Suppressor macrophage treated with lipopolysaccharide for 4 hours (primary cell): Measurements from ENCODE around the gene PLXDC2.
A peak's percentile ranks its signal among the peaks of the same experiment; 100 is the strongest.

Source experiments
- DNase-seq: peaks from one replicate; pipeline ENCODE4 v3.0.0-alpha.2; 2020

PLXDC2 gene

GRCh38 chr10:19862811-19863515 lies 46.7 kb downstream of the PLXDC2 start:
- no peak for DNase-seq

- DNase-seq: peak; percentile 23
Observed at GRCh38 chr10:19865676-19866075, 49.4 kb downstream of the PLXDC2 start.

GRCh38 chr10:19869370-19869769 lies 53.1 kb downstream of the PLXDC2 start:
- DNase-seq: no peak

- DNase-seq: no peak
Observed at GRCh38 chr10:19872504-19873271, 56.5 kb downstream of the PLXDC2 start.

- no peak for DNase-seq
Observed at GRCh38 chr10:19874190-19874589, 58.0 kb downstream of the PLXDC2 start.

- DNase-seq: no peak
Observed at GRCh38 chr10:19874791-19875190, 58.6 kb downstream of the PLXDC2 start.

- DNase-seq: no peak
Observed at GRCh38 chr10:19876570-19876969, 60.3 kb downstream of the PLXDC2 start.

- DNase-seq: no peak
Observed at GRCh38 chr10:19877466-19878255, 61.4 kb downstream of the PLXDC2 start.

- DNase-seq: peak; percentile 59
Observed at GRCh38 chr10:19882621-19883020, 66.4 kb downstream of the PLXDC2 start.

GRCh38 chr10:19888061-19888660 lies 71.9 kb downstream of the PLXDC2 start:
- no peak for DNase-seq

- DNase-seq: no peak
Observed at GRCh38 chr10:19889256-19889655, 73.0 kb downstream of the PLXDC2 start.

- DNase-seq: no peak
Observed at GRCh38 chr10:19891429-19891828, 75.2 kb downstream of the PLXDC2 start.

GRCh38 chr10:19892270-19892669 lies 76.0 kb downstream of the PLXDC2 start:
- no peak for DNase-seq

- no peak for DNase-seq
Observed at GRCh38 chr10:19892677-19893076, 76.4 kb downstream of the PLXDC2 start.

- DNase-seq: peak; percentile 61
Observed at GRCh38 chr10:19895500-19895899, 79.3 kb downstream of the PLXDC2 start.

- no peak for DNase-seq
Observed at GRCh38 chr10:19902456-19902855, 86.2 kb downstream of the PLXDC2 start.

GRCh38 chr10:19904202-19904661 lies 88.0 kb downstream of the PLXDC2 start:
- peak; percentile 44 for DNase-seq

- no peak for DNase-seq
Observed at GRCh38 chr10:19906108-19906791, 90.0 kb downstream of the PLXDC2 start.

GRCh38 chr10:19908991-19909696 lies 92.9 kb downstream of the PLXDC2 start:
- DNase-seq: no peak

- no peak for DNase-seq
Observed at GRCh38 chr10:19911886-19912285, 95.7 kb downstream of the PLXDC2 start.

GRCh38 chr10:19913987-19914386 lies 97.8 kb downstream of the PLXDC2 start:
- DNase-seq: no peak

- DNase-seq: no peak
Observed at GRCh38 chr10:19915125-19915524, 98.9 kb downstream of the PLXDC2 start.
